Neural cell (in vitro differentiated cells): ENCODE data around the gene GMPS. TPM values are rescaled to one million over a fixed set of nuclear protein-coding genes. Genes with fewer than 3 reads are reported as not detected.

ENCODE experiments used
- H2AFZ ChIP-seq: fragments of 200-600, 300-800 bp; sonication (generic), shearing (Covaris generic); 2 replicates; pipeline ENCODE4 v1.6.0; 2014; ENCODE audit warnings: low read depth, mild to moderate bottlenecking, antibody characterized with exemption, low read length, moderate library complexity
- H3F3A ChIP-seq: fragments of 200-600 bp; shearing (Covaris generic); 2 replicates; pipeline ENCODE4 v1.6.1; 2016; ENCODE audit warnings: mild to moderate bottlenecking, moderate library complexity, mixed read lengths, antibody characterized with exemption, low read length; ENCODE audit not compliant: insufficient read depth, poor library complexity, severe bottlenecking
- H3K27ac ChIP-seq: fragments of 200-600, 300-800 bp; sonication (generic), shearing (Covaris generic); 2 replicates; pipeline ENCODE4 v1.5.1; 2014; ENCODE audit warnings: mild to moderate bottlenecking, low read length, moderate library complexity
- H3K27me3 ChIP-seq: fragments of 300-800, 200-600 bp; sonication (generic), shearing (Covaris generic); 2 replicates; pipeline ENCODE4 v1.6.0; 2014; ENCODE audit warnings: mild to moderate bottlenecking, low read depth, low read length, moderate library complexity; ENCODE audit not compliant: insufficient read depth
- H3K36me3 ChIP-seq: fragments of 300-800, 200-600 bp; sonication (generic), shearing (Covaris generic); 2 replicates; pipeline ENCODE4 v1.5.1; 2014; ENCODE audit warnings: mild to moderate bottlenecking, antibody characterized with exemption, low read length, moderate library complexity; ENCODE audit not compliant: insufficient read depth
- H3K4me2 ChIP-seq: fragments of 300-800, 200-600 bp; sonication (generic), shearing (Covaris generic); 2 replicates; pipeline ENCODE4 v1.6.0; 2014; ENCODE audit warnings: mild to moderate bottlenecking, low read length
- H3K4me3 ChIP-seq: fragments of 300-800, 200-600 bp; sonication (generic), shearing (Covaris generic); 2 replicates; pipeline ENCODE4 v1.5.1; 2014; ENCODE audit warnings: mild to moderate bottlenecking, low read length, moderate library complexity
- H3K79me2 ChIP-seq: fragments of 200-600 bp; shearing (Covaris generic); replicated peaks from 2 replicates; pipeline ENCODE4 v1.6.0; 2014; ENCODE audit warnings: mild to moderate bottlenecking, low read length, moderate library complexity; ENCODE audit not compliant: insufficient read depth
- H3K9ac ChIP-seq: fragments of 300-800, 200-600 bp; sonication (generic), shearing (Covaris generic); 2 replicates; pipeline ENCODE4 v1.6.1; 2016; ENCODE audit warnings: mild to moderate bottlenecking, low read length, mixed read lengths
- H3K9me2 ChIP-seq: fragments of 200-600 bp; shearing (Covaris generic); 2 replicates; pipeline ENCODE4 v1.6.1; 2016; ENCODE audit warnings: mild to moderate bottlenecking, low read length, mixed read lengths; ENCODE audit not compliant: insufficient read depth
- H3K9me3 ChIP-seq: fragments of 200-600, 300-800 bp; sonication (generic), shearing (Covaris generic); 2 replicates; pipeline ENCODE4 v1.6.1; 2016; ENCODE audit warnings: mild to moderate bottlenecking, mixed run types, low read length, moderate library complexity, mixed read lengths
- H4K20me1 ChIP-seq: fragments of 200-600 bp; shearing (Covaris generic); 2 replicates; pipeline ENCODE4 v1.6.1; 2016; ENCODE audit warnings: mild to moderate bottlenecking, mixed run types; ENCODE audit not compliant: insufficient read depth
- CTCF ChIP-seq: fragments of 450-650 bp; IDR thresholded peaks from 2 replicates; pipeline ENCODE4 v1.5.1; 2014; ENCODE audit warnings: antibody characterized with exemption, mild to moderate bottlenecking, moderate library complexity; ENCODE audit not compliant: poor library complexity, severe bottlenecking
- EP300 ChIP-seq: fragments of 450-650 bp; conservative IDR thresholded peaks from 2 replicates; pipeline ENCODE4 v1.6.1; 2014; ENCODE audit warnings: antibody characterized with exemption, mild to moderate bottlenecking, moderate library complexity; ENCODE audit not compliant: poor library complexity, severe bottlenecking
- EZH2 ChIP-seq: fragments of 200-600, 300-800 bp; shearing (Covaris generic), sonication (generic); IDR thresholded peaks from 2 replicates; pipeline ENCODE4 v1.6.1; 2014; ENCODE audit warnings: antibody characterized with exemption, low read length, borderline replicate concordance, mild to moderate bottlenecking; ENCODE audit not compliant: insufficient read depth, poor library complexity, severe bottlenecking
- MXI1 ChIP-seq: fragments of 450-650 bp; conservative IDR thresholded peaks from 2 replicates; pipeline ENCODE4 v1.6.1; 2014; ENCODE audit warnings: antibody characterized with exemption, mild to moderate bottlenecking; ENCODE audit not compliant: poor library complexity, severe bottlenecking
- POLR2AphosphoS5 ChIP-seq: IDR thresholded peaks from 2 replicates; pipeline ENCODE4 v1.6.1; 2012
- RAD21 ChIP-seq: fragments of 450-650 bp; conservative IDR thresholded peaks from 2 replicates; pipeline ENCODE4 v1.6.1; 2014; ENCODE audit warnings: antibody characterized with exemption, mild to moderate bottlenecking, moderate library complexity
- REST ChIP-seq: IDR thresholded peaks from 2 replicates; pipeline ENCODE4 v1.6.1; 2012; ENCODE audit warnings: borderline replicate concordance
- SMC3 ChIP-seq: fragments of 450-650 bp; conservative IDR thresholded peaks from 2 replicates; pipeline ENCODE4 v1.6.1; 2014; ENCODE audit warnings: antibody characterized with exemption, mild to moderate bottlenecking, moderate library complexity; ENCODE audit not compliant: poor library complexity
- TAF1 ChIP-seq: IDR thresholded peaks from 2 replicates; pipeline ENCODE4 v1.6.1; 2012; ENCODE audit warnings: low read depth
- polyA plus RNA-seq: library from polyadenylated mRNA; depleted of rRNA; stranded (reverse); fragments of >200 nt; gene quantifications from 2 replicates; pipeline ENCODE4 v1.2.3, GENCODE V29; 2014

The GMPS gene
- polyA plus RNA-seq, 1 donor from 2014 or later: 23.7 TPM

- Histone ChIP-seq H3K27me3 (no peaks in the 10 kb centered on the region), H3K4me2 (no peak overlapping the region), H3K36me3 (no peaks in the 10 kb centered on the region), H2AFZ (no peak overlapping the region), H3K9me3 (no peaks in the 10 kb centered on the region), H3F3A (no peaks in the 10 kb centered on the region), H3K9ac (no peak overlapping the region), H3K9me2 (no peaks in the 10 kb centered on the region), H3K4me3 (no peak overlapping the region), H4K20me1 (no peaks in the 10 kb centered on the region), H3K79me2 (no peaks in the 10 kb centered on the region), H3K27ac (no peak overlapping the region)
- no peak for TF ChIP-seq REST
- no peak for TF ChIP-seq EZH2
- TF ChIP-seq SMC3: no peak
- no peak for TF ChIP-seq CTCF
- no peak for TF ChIP-seq RAD21
- TF ChIP-seq EP300: no peak
- TF ChIP-seq POLR2AphosphoS5: no peak
- no peak for TF ChIP-seq TAF1
- TF ChIP-seq MXI1: no peak
These were observed 99.9 kb downstream of the GMPS start for GRCh38 chr3:155970398-155970797.

GRCh38 chr3:155972885-155973584 lies 102.6 kb downstream of the GMPS start:
- Histone ChIP-seq H3K27me3 (no peaks in the 10 kb centered on the region), H3K27ac (no peak overlapping the region), H3F3A (no peaks in the 10 kb centered on the region), H3K9me3 (no peaks in the 10 kb centered on the region), H3K36me3 (no peaks in the 10 kb centered on the region), H3K79me2 (no peaks in the 10 kb centered on the region), H2AFZ (no peak overlapping the region), H3K9ac (no peak overlapping the region), H3K4me2 (no peak overlapping the region), H3K4me3 (no peak overlapping the region), H4K20me1 (no peaks in the 10 kb centered on the region), H3K9me2 (no peaks in the 10 kb centered on the region)
- no peak for TF ChIP-seq EP300
- TF ChIP-seq POLR2AphosphoS5: no peak
- no peak for TF ChIP-seq RAD21
- no peak for TF ChIP-seq SMC3
- no peak for TF ChIP-seq TAF1
- TF ChIP-seq REST: no peak
- TF ChIP-seq EZH2: no peak
- no peak for TF ChIP-seq MXI1
- no peak for TF ChIP-seq CTCF
